K562 (cell line): ENCODE data around the gene ZBTB25. TPM values are rescaled to one million over a fixed set of nuclear protein-coding genes. Genes with fewer than 3 reads are reported as not detected.

Experiments used
- ATAC-seq: fragments of 200-7000 bp; cut with Tn5 transposase; 3 replicates; pipeline ENCODE4 v1.9.1; 2020; ENCODE audit warnings: moderate library complexity
- BruUV-seq: library from RNA; stranded (reverse); fragments of 400-500 nt; replicated peaks from 2 replicates; lab custom pipeline; 2021; lab: Mats Ljungman, UMichigan
- CTCF ChIA-PET: fragments of 300-600 bp; formaldehyde crosslinking; extraction: SDS; loops from one replicate; lab custom pipeline; 2021; ENCODE audit warnings: low intra/inter-chr PET ratio; lab: Yijun Ruan, JAX
- POLR2A ChIA-PET: fragments of 300-600, 350-650 bp; sonication (Branson Sonifier 250); formaldehyde crosslinking; extraction: SDS; loops from one replicate; lab custom pipeline; 2021; ENCODE audit warnings: antibody characterized with exemption, inconsistent platforms; lab: Yijun Ruan, JAX
- DNase-seq, 4 experiments: peaks; one replicate each; pipeline versions ENCODE4 v3.0.0 to v3.0.0-alpha.2; 2011 to 2018; ENCODE audit warnings: low spot score in 3 of 4, mixed read lengths in 3 of 4; ENCODE audit errors: extremely low read depth in 1 of 4
- FAIRE-seq: peaks from 2 replicates; lab custom pipeline; 2011; peaks lifted over from hg19 to GRCh38; lab: Jason Lieb, UNC
- H2AFZ ChIP-seq: 2 replicates; pipeline ENCODE4 v1.6.0; 2011; ENCODE audit warnings: low read depth, low read length, control low read depth, inconsistent platforms
- H3K27ac ChIP-seq: fragments of 200-600 bp; 3 replicates; pipeline ENCODE4 v1.8.0; 2011; ENCODE audit warnings: low read depth, mild to moderate bottlenecking, control low read depth, inconsistent platforms, low read length, moderate library complexity, mixed read lengths; ENCODE audit errors: extremely low read depth
- H3K27me3 ChIP-seq, 2 experiments: fragments of 300-600 bp in 1 of 2; 2 replicates in 1 of 2; 3 replicates in 1 of 2; pipeline versions ENCODE4 v1.6.0 to v1.8.0; 2011; ENCODE audit warnings: inconsistent platforms in 2 of 2, low read length in 2 of 2, mild to moderate bottlenecking in 1 of 2, mixed read lengths in 1 of 2, moderate library complexity in 1 of 2; ENCODE audit not compliant: control insufficient read depth in 2 of 2, insufficient read depth in 2 of 2
- H3K36me3 ChIP-seq: fragments of 300-600 bp; 3 replicates; pipeline ENCODE4 v1.8.0; 2011; ENCODE audit warnings: mild to moderate bottlenecking, low read length, inconsistent platforms; ENCODE audit not compliant: control insufficient read depth, insufficient read depth
- H3K4me1 ChIP-seq, 2 experiments: fragments of 200-600 bp in 1 of 2; replicated peaks in 1 of 2; 2 replicates in 1 of 2; 3 replicates in 1 of 2; pipeline versions ENCODE4 v1.5.1 to v1.8.0; 2011; ENCODE audit warnings: inconsistent platforms in 2 of 2, low read length in 2 of 2, mild to moderate bottlenecking in 1 of 2, mixed read lengths in 1 of 2, moderate library complexity in 1 of 2; ENCODE audit not compliant: control insufficient read depth in 2 of 2, insufficient read depth in 2 of 2
- H3K4me2 ChIP-seq: 2 replicates; pipeline ENCODE4 v1.6.1; 2011; ENCODE audit warnings: low read length, control low read depth, inconsistent platforms, mixed read lengths; ENCODE audit not compliant: insufficient read depth
- H3K4me3 ChIP-seq: fragments of 200-600 bp; sonication (generic), shearing (Covaris generic); 2 replicates; pipeline ENCODE4 v1.5.1; 2016; ENCODE audit warnings: control low read depth, inconsistent platforms
- H3K79me2 ChIP-seq: fragments of 200-600 bp; 3 replicates; pipeline ENCODE4 v1.8.0; 2011; ENCODE audit warnings: low read length, inconsistent platforms; ENCODE audit not compliant: control insufficient read depth, insufficient read depth
- H3K9ac ChIP-seq, 2 experiments: 2 replicates each; pipeline versions ENCODE4 v1.6.0 to v1.6.1; 2011; ENCODE audit warnings: low read depth in 2 of 2, low read length in 2 of 2, control low read depth in 1 of 2, inconsistent platforms in 1 of 2, mild to moderate bottlenecking in 1 of 2, mixed read lengths in 1 of 2; ENCODE audit not compliant: insufficient read depth in 1 of 2
- H3K9me1 ChIP-seq: one replicate; pipeline ENCODE4 v1.6.0; 2011; ENCODE audit warnings: inconsistent platforms, mild to moderate bottlenecking, low read length, moderate library complexity; ENCODE audit not compliant: control insufficient read depth, insufficient read depth
- H3K9me3 ChIP-seq: replicated peaks from 2 replicates; pipeline ENCODE4 v1.5.1; 2011; ENCODE audit warnings: low read depth, low read length, inconsistent platforms; ENCODE audit not compliant: control insufficient read depth, insufficient read depth
- H4K20me1 ChIP-seq: replicated peaks from 2 replicates; pipeline ENCODE4 v1.6.1; 2011; ENCODE audit warnings: low read length, inconsistent platforms, mixed read lengths; ENCODE audit not compliant: control insufficient read depth, insufficient read depth
- ETS1 ChIP-seq: conservative IDR thresholded peaks from 2 replicates; pipeline ENCODE4 v1.6.1; 2011; ENCODE audit warnings: low read depth, mild to moderate bottlenecking, low read length; ENCODE audit not compliant: control insufficient read depth
- MGA ChIP-seq: fragments of 450-650 bp; IDR thresholded peaks from 2 replicates; pipeline ENCODE4 v1.6.1; 2016; ENCODE audit warnings: mild to moderate bottlenecking, moderate library complexity
- NR3C1 ChIP-seq: sonication (generic); formaldehyde crosslinking; IDR thresholded peaks from 2 replicates; pipeline ENCODE4 v1.8.1; 2022; ENCODE audit warnings: missing genetic modification reagents
- RBM22 ChIP-seq: fragments of 200-400 bp; formaldehyde crosslinking; IDR thresholded peaks from 2 replicates; pipeline ENCODE4 v1.6.1; 2018; ENCODE audit warnings: low read length, low read depth; ENCODE audit not compliant: poor library complexity, severe bottlenecking
- SREBF2 ChIP-seq: sonication (generic); formaldehyde crosslinking; IDR thresholded peaks from 2 replicates; pipeline ENCODE4 v1.4.0; 2020; ENCODE audit warnings: mild to moderate bottlenecking, missing genetic modification reagents
- SUPT5H ChIP-seq: fragments of 450-650 bp; IDR thresholded peaks from 2 replicates; pipeline ENCODE4 v1.6.1; 2016
- ZFP1 ChIP-seq: fragments of 450-650 bp; formaldehyde crosslinking; IDR thresholded peaks from 2 replicates; pipeline ENCODE4 v1.4.0; 2020; ENCODE audit warnings: mild to moderate bottlenecking, mixed read lengths
- ZNF12 ChIP-seq: sonication (generic); formaldehyde crosslinking; IDR thresholded peaks from 2 replicates; pipeline ENCODE4 v1.4.0; 2020; ENCODE audit warnings: mild to moderate bottlenecking, missing genetic modification reagents
- ZNF133 ChIP-seq: fragments of 250-450 bp; sonication (Bioruptor Pico); IDR thresholded peaks from 2 replicates; pipeline ENCODE4 v1.4.0; 2020; ENCODE audit warnings: mild to moderate bottlenecking
- ZNF224 ChIP-seq: sonication (generic); formaldehyde crosslinking; IDR thresholded peaks from 2 replicates; pipeline ENCODE4 v1.8.0; 2022; ENCODE audit warnings: mild to moderate bottlenecking, missing genetic modification reagents
- WGBS: fragments of 100-300 bp; shearing (Covaris generic); methylation state at CpG from one replicate; pipeline ENCODE4 v1.1.6; 2016; ENCODE audit warnings: low coverage, mixed read lengths; ENCODE audit not compliant: insufficient coverage; ENCODE audit errors: missing lambda C conversion rate; 5-methylcytosine and 5-hydroxymethylcytosine counted together
- in situ Hi-C: fragments of 300-500 bp; cut with MboI; formaldehyde crosslinking; loops from 4 replicates; pipeline ENCODE4 v1.15.0; 2018; ENCODE audit warnings: inconsistent platforms, mixed read lengths
- intact Hi-C: fragments of 100-400 bp; cut with micrococcal nuclease; formaldehyde crosslinking; loops from 2 replicates; pipeline ENCODE4 v1.14.2; 2022
- polyA plus RNA-seq, 8 experiments: library from polyadenylated mRNA; depleted of rRNA in 4 of 8; stranded (reverse) in 5 of 8; unstranded in 3 of 8; fragments of >200 nt; fragmentation: Nextera tagmentation in 2 of 8; fragmentation: Illumina TruSeq in 1 of 8; extraction: Ambion mirVana in 2 of 8; extraction: Trizol in 1 of 8; gene quantifications; 2 replicates each; pipeline versions ENCODE4 v1.2.1 to v1.2.3, GENCODE V29; 2011 to 2014; ENCODE audit warnings: inconsistent platforms in 1 of 8, missing spikeins in 1 of 8
- total RNA-seq, 7 experiments: library from RNA; depleted of rRNA in 6 of 7; stranded (reverse); fragments of >200 nt in 6 of 7; fragmentation: Illumina TruSeq in 2 of 7; extraction: Trizol in 2 of 7; gene quantifications; 2 replicates each; pipeline versions ENCODE4 v1.2.1 to v1.2.3, GENCODE V29; 2011 to 2021; ENCODE audit warnings: low replicate concordance in 1 of 7

Gene ZBTB25
- total and polyA plus RNA-seq, 9 of the 15 experiments (the other 6 are each of a cell fraction or from before 2014, with no cell fraction given), result 0.61 to 3.9 (median 2.3) TPM

GRCh38 chr14:64544607-64545312, 41.1 kb upstream of the ZBTB25 start:
- H3K79me2 ChIP-seq, result no peaks in the 10 kb centered on the region
- ChIA-PET POLR2A (no interaction called here), CTCF (interaction anchor here (0.6 kb wide), 1 partner anchor 127 kb away, joined by 3 read pairs; no protein-coding TSS in a partner anchor)
- DNase-seq, result no peak
- no peak for FAIRE-seq
- H3K4me1 ChIP-seq, result peaks cover 0 to 10% of the 10 kb centered on the region in 2 experiments; a peak in 1 of 5 replicates
- no peak for ATAC-seq
- H3K27me3 ChIP-seq, result peaks cover 11 to 12% of the 10 kb centered on the region in 2 experiments
- no peaks in the 10 kb centered on the region for H3K36me3 ChIP-seq
- intact Hi-C loops (no loop called here), in situ Hi-C loops (no loop called here)
- H3K4me3 ChIP-seq, result no peak overlapping the region
- no TSS peak for BruUV-seq
- no peak overlapping the region for H3K4me2 ChIP-seq
- H4K20me1 ChIP-seq, result no peaks in the 10 kb centered on the region
- no peak overlapping the region for H2AFZ ChIP-seq
- no peak overlapping the region for H3K9ac ChIP-seq
- no peaks in the 10 kb centered on the region; the same call in 1 of the 2 replicates for H3K9me3 ChIP-seq
- 10% methylated on average over 3 of the region's 5 CpGs for WGBS
- no peak overlapping the region for H3K27ac ChIP-seq
- H3K9me1 ChIP-seq, result no peaks in the 10 kb centered on the region
- no peak for TF ChIP-seq SUPT5H
- no peak for TF ChIP-seq MGA
- no peak for TF ChIP-seq NR3C1 (CRISPR knock-in tag)
- no peak for TF ChIP-seq ETS1
- no peak for TF ChIP-seq ZNF224 (CRISPR knock-in tag)
- TF ChIP-seq ZFP1, result no peak
- no peak for TF ChIP-seq SREBF2 (CRISPR knock-in tag)
- TF ChIP-seq ZNF133 (CRISPR knock-in tag), result no peak
- TF ChIP-seq ZNF12 (CRISPR knock-in tag), result no peak
- TF ChIP-seq RBM22, result no peak
